Trophoblast cell (in vitro differentiated cells and primary cell): ENCODE data around the gene PCDHB12.
"Not testable (repeated sequence)": the region's sequence is repeated elsewhere in the genome, so short reads cannot be mapped to it uniquely, and the experiment has no call there.

Source experiments
- DNase-seq, 2 donors: peaks; one replicate each; pipeline ENCODE4 v3.0.0-alpha.2; 2016
- H2AFZ ChIP-seq: 2 replicates; pipeline ENCODE4 v1.6.1; 2013; ENCODE audit warnings: low read length, moderate library complexity, mild to moderate bottlenecking; ENCODE audit not compliant: insufficient read depth, poor library complexity
- H2AK5ac ChIP-seq: 2 replicates; pipeline ENCODE4 v1.6.1; 2013; ENCODE audit warnings: mild to moderate bottlenecking, low read length
- H2BK120ac ChIP-seq: 2 replicates; pipeline ENCODE4 v1.6.1; 2013; ENCODE audit warnings: low read length, mild to moderate bottlenecking, moderate library complexity; ENCODE audit not compliant: insufficient read depth, poor library complexity
- H2BK12ac ChIP-seq: 2 replicates; pipeline ENCODE4 v1.6.1; 2013; ENCODE audit warnings: mild to moderate bottlenecking, low read length, moderate library complexity
- H2BK5ac ChIP-seq: 2 replicates; pipeline ENCODE4 v1.6.1; 2013; ENCODE audit warnings: low read length, low read depth, moderate library complexity, mild to moderate bottlenecking; ENCODE audit not compliant: poor library complexity
- H3K14ac ChIP-seq: 2 replicates; pipeline ENCODE4 v1.6.1; 2013; ENCODE audit warnings: mild to moderate bottlenecking, low read length
- H3K18ac ChIP-seq: 2 replicates; pipeline ENCODE4 v1.6.1; 2013; ENCODE audit warnings: mild to moderate bottlenecking, low read length
- H3K23ac ChIP-seq: 2 replicates; pipeline ENCODE4 v1.6.1; 2013; ENCODE audit warnings: low read length
- H3K27ac ChIP-seq: 2 replicates; pipeline ENCODE4 v1.5.1; 2013; ENCODE audit warnings: low read depth, mild to moderate bottlenecking, inconsistent platforms, low read length, moderate library complexity
- H3K27me3 ChIP-seq: 2 replicates; pipeline ENCODE4 v1.6.1; 2013; ENCODE audit warnings: inconsistent platforms, mild to moderate bottlenecking, low read length, moderate library complexity; ENCODE audit not compliant: insufficient read depth
- H3K36me3 ChIP-seq, 2 experiments: 1 replicate in 1 of 2; 2 replicates in 1 of 2; pipeline ENCODE4 v1.6.1; 2013; ENCODE audit warnings: low read length in 2 of 2, mild to moderate bottlenecking in 2 of 2, moderate library complexity in 1 of 2; ENCODE audit not compliant: insufficient read depth in 2 of 2, control insufficient read depth in 1 of 2
- H3K4ac ChIP-seq: 2 replicates; pipeline ENCODE4 v1.6.1; 2013; ENCODE audit warnings: low read depth, mild to moderate bottlenecking, low read length, moderate library complexity
- H3K4me1 ChIP-seq, 2 experiments: 1 replicate in 1 of 2; 2 replicates in 1 of 2; pipeline ENCODE4 v1.6.1; 2013; ENCODE audit warnings: low read length in 2 of 2, mild to moderate bottlenecking in 2 of 2, moderate library complexity in 1 of 2; ENCODE audit not compliant: insufficient read depth in 2 of 2, control insufficient read depth in 1 of 2
- H3K4me2 ChIP-seq: 2 replicates; pipeline ENCODE4 v1.6.1; 2013; ENCODE audit warnings: inconsistent platforms, mild to moderate bottlenecking, low read length, moderate library complexity
- H3K4me3 ChIP-seq: 2 replicates; pipeline ENCODE4 v1.5.1; 2013; ENCODE audit warnings: mild to moderate bottlenecking, low read depth, low read length, inconsistent platforms
- H3K79me1 ChIP-seq: one replicate; pipeline ENCODE4 v1.6.1; 2013; ENCODE audit warnings: low read length
- H3K79me2 ChIP-seq: 2 replicates; pipeline ENCODE4 v1.6.1; 2013; ENCODE audit warnings: low read length, mild to moderate bottlenecking; ENCODE audit not compliant: control insufficient read depth, insufficient read depth, poor library complexity
- H3K9ac ChIP-seq: 2 replicates; pipeline ENCODE4 v1.6.1; 2013; ENCODE audit warnings: mild to moderate bottlenecking, low read length
- H3K9me3 ChIP-seq: 2 replicates; pipeline ENCODE4 v1.6.1; 2013; ENCODE audit warnings: low read depth, mild to moderate bottlenecking, control low read depth, inconsistent platforms, low read length; ENCODE audit not compliant: insufficient read depth
- H4K12ac ChIP-seq: 2 replicates; pipeline ENCODE4 v1.6.1; 2013; ENCODE audit warnings: low read depth, mild to moderate bottlenecking, low read length, moderate library complexity
- H4K8ac ChIP-seq: 2 replicates; pipeline ENCODE4 v1.6.1; 2013; ENCODE audit warnings: low read depth, mild to moderate bottlenecking, low read length, moderate library complexity
- H4K91ac ChIP-seq: one replicate; pipeline ENCODE4 v1.6.1; 2013; ENCODE audit warnings: low read depth, mild to moderate bottlenecking, low read length, moderate library complexity
- whole genome bisulfite sequencing: extraction: QIAGEN DNeasy Blood & Tissue Kit; methylation state at CpG from one replicate; pipeline ENCODE4 v1.1.7; 2013; ENCODE audit warnings: missing lambda C conversion rate; ENCODE audit not compliant: insufficient read length, insufficient coverage; ENCODE audit errors: extremely low coverage; 5-methylcytosine and 5-hydroxymethylcytosine counted together

PCDHB12 gene

DNA sequence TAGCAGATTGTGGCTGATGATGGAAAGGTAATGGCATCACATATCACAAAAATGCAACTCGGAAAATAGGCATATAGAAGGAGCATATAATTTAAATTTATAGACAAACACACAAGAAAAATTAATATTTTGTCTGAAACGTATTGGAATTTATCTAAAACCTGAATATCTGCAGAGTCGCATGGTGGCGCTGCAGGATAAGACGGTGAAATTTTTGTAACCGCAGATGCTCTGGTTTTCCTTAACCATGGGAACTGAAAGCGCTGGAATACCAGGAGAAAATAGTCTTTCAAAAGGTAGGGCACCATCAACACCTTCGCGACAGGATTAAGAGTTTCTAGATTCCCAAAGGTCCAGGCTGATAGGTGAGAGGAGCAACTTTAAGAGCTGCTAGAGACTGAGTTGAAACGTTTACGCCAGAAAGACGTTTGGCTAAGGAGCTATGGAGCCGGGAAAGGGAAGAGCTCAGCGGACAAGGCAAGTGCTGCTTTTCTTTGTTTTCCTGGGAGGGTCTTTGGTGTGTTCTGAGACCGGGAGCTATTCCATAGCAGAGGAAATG is 25.7 kb downstream of the PCDHB12 start:
- Histone ChIP-seq H2BK5ac (no peak overlapping the region), H4K12ac (no peak overlapping the region), H3K79me1 (no peaks in the 10 kb centered on the region), H2BK12ac (no peak overlapping the region), H3K4ac (no peak overlapping the region), H3K9me3 (peaks cover 17% of the 10 kb centered on the region), H3K18ac (no peak overlapping the region), H3K4me1 (no peaks in the 10 kb centered on the region), H3K79me2 (no peaks in the 10 kb centered on the region), H3K23ac (no peak overlapping the region), H2BK120ac (no peak overlapping the region), H3K27ac (no peak overlapping the region), H4K8ac (no peak overlapping the region), H2AK5ac (no peak overlapping the region), H3K14ac (no peak overlapping the region), H3K36me3 (peaks cover 0 to 8% of the 10 kb centered on the region in 2 experiments), H3K4me3 (no peak overlapping the region), H4K91ac (no peak overlapping the region), H2AFZ (no peak overlapping the region), H3K9ac (no peak overlapping the region), H3K4me2 (no peak overlapping the region), H3K27me3 (no peaks in the 10 kb centered on the region)
- WGBS, result no CpG with 5 or more reads among the region's 15 CpGs
- no peak for DNase-seq

DNA sequence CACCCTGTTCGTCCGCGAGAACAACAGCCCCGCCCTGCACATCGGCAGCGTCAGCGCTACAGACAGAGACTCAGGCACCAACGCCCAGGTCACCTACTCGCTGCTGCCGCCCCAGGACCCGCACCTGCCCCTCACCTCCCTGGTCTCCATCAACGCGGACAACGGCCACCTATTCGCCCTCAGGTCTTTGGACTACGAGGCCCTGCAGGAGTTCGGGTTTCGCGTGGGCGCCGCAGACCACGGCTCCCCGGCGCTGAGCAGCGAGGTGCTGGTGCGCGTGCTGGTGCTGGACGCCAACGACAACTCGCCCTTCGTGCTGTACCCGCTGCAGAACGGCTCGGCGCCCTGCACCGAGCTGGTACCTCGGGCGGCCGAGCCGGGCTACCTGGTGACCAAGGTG is 27.4 kb downstream of the PCDHB12 start:
- not testable (repeated sequence) for H3K23ac ChIP-seq, H3K79me2 ChIP-seq, H4K91ac ChIP-seq, H3K27ac ChIP-seq, H3K79me1 ChIP-seq, H3K4ac ChIP-seq, DNase-seq, H2AFZ ChIP-seq, H3K27me3 ChIP-seq, H2BK120ac ChIP-seq, H4K8ac ChIP-seq, H2BK5ac ChIP-seq, H3K4me1 ChIP-seq, H4K12ac ChIP-seq, H3K4me3 ChIP-seq, H3K14ac ChIP-seq, H3K18ac ChIP-seq, H3K36me3 ChIP-seq, H3K4me2 ChIP-seq, H2AK5ac ChIP-seq, H3K9ac ChIP-seq, H2BK12ac ChIP-seq
- no CpG with 5 or more reads among the region's 40 CpGs for WGBS
- H3K9me3 ChIP-seq, result peaks cover 18% of the 10 kb centered on the region

DNA sequence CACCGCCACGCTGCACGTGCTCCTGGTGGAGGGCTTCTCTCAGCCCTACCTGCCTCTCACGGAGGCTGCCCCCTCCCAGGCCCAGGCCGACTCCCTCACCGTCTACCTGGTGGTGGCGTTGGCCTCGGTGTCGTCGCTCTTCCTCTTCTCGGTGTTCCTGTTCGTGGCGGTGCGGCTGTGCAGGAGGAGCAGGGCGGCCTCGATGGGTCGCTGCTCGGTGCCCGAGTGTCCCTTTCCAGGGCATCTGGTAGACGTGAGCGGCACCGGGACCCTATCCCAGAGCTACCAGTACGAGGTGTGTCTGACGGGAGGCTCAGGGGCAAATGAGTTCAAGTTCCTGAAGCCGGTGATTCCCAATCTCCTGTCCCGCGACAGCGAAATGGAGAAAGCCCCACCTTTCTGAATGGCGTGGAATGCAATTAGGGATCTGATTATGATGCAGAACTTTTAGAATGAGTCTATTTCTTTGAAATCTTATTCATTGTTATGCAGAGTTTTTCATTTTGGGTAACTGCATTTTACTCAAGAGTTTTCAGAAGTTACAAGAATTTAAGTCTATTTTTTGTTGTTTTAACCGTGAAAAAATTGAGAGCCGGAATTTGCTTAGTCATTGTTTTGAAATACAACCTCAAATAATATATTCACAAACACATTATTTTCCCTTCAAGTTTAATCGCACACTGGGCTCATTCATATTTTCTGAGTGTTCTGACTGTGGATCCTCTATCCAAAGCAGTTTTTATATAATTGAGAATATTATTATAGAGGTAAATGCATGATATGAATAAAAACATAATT is 28.2 kb downstream of the PCDHB12 start:
- Histone ChIP-seq H4K91ac (no peak overlapping the region), H2AFZ (no peak overlapping the region), H3K27ac (no peak overlapping the region), H3K4me2 (no peak overlapping the region), H4K12ac (no peak overlapping the region), H3K4ac (no peak overlapping the region), H3K4me1 (no peaks in the 10 kb centered on the region), H3K23ac (no peak overlapping the region), H3K14ac (no peak overlapping the region), H3K9me3 (peaks cover 23% of the 10 kb centered on the region), H3K36me3 (peaks cover 0 to 10% of the 10 kb centered on the region in 2 experiments), H2BK120ac (no peak overlapping the region), H4K8ac (no peak overlapping the region), H2BK12ac (no peak overlapping the region), H3K79me1 (no peaks in the 10 kb centered on the region), H3K9ac (no peak overlapping the region), H2BK5ac (no peak overlapping the region), H3K79me2 (no peaks in the 10 kb centered on the region), H2AK5ac (no peak overlapping the region), H3K27me3 (no peaks in the 10 kb centered on the region), H3K4me3 (no peak overlapping the region), H3K18ac (no peak overlapping the region)
- DNase-seq, result no peak
- no CpG with 5 or more reads among the region's 32 CpGs for WGBS

DNA sequence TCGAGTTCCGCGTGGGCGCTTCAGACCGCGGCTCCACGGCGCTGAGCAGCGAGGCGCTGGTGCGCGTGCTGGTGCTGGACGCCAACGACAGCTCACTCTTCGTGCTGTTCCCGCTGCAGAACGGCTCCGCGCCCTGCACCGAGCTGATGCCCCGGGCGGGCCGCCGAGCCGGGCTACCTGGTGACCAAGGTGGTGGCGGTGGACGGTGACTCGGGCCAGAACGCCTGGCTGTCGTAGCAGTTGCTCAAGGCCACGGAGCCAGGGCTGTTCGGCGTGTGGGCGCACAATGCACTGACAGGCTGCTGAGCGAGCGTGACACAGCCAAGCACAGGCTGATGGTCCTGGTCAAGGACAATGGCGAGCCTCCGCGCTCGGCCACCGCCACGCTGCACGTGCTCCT is 33.0 kb downstream of the PCDHB12 start:
- Histone ChIP-seq H3K4me1 (no peaks in the 10 kb centered on the region), H3K23ac (no peak overlapping the region), H3K4me2 (no peak overlapping the region), H3K18ac (no peak overlapping the region), H3K27me3 (no peaks in the 10 kb centered on the region), H3K4ac (no peak overlapping the region), H2BK5ac (no peak overlapping the region), H3K79me2 (no peaks in the 10 kb centered on the region), H4K12ac (no peak overlapping the region), H3K79me1 (no peaks in the 10 kb centered on the region), H3K4me3 (peak overlapping the region; percentile 12), H4K91ac (no peak overlapping the region), H3K9me3 (peaks cover 16% of the 10 kb centered on the region), H2BK12ac (no peak overlapping the region), H2AK5ac (no peak overlapping the region), H3K14ac (no peak overlapping the region), H2AFZ (no peak overlapping the region), H4K8ac (no peak overlapping the region), H3K9ac (no peak overlapping the region), H3K36me3 (peaks cover 0 to 4% of the 10 kb centered on the region in 2 experiments), H2BK120ac (no peak overlapping the region), H3K27ac (no peak overlapping the region)
- DNase-seq, result no peak
- WGBS, result no CpG with 5 or more reads among the region's 43 CpGs
